Hepatocyte (in vitro differentiated cells): Measurements from ENCODE around the gene IRAG1.

Experiments
- EZH2 ChIP-seq: fragments of 200-600 bp; sonication (generic); IDR thresholded peaks from 2 replicates; pipeline ENCODE4 v1.6.1; 2016; ENCODE audit warnings: antibody characterized with exemption, mild to moderate bottlenecking, borderline replicate concordance
- EZH2phosphoT487 ChIP-seq: fragments of 200-600 bp; sonication (generic); IDR thresholded peaks from one replicate; pipeline ENCODE4 v1.6.1; 2018; ENCODE audit warnings: antibody characterized with exemption, mild to moderate bottlenecking, low read depth, moderate library complexity; ENCODE audit not compliant: unreplicated experiment, severe bottlenecking
- TF ChIP-seq, protein P1 (sequence below): fragments of 200-600 bp; sonication (generic); IDR thresholded peaks from 2 replicates; pipeline ENCODE4 v1.5.1; 2016; ENCODE audit warnings: antibody characterized with exemption, mild to moderate bottlenecking; ENCODE audit not compliant: poor library complexity

DNA sequence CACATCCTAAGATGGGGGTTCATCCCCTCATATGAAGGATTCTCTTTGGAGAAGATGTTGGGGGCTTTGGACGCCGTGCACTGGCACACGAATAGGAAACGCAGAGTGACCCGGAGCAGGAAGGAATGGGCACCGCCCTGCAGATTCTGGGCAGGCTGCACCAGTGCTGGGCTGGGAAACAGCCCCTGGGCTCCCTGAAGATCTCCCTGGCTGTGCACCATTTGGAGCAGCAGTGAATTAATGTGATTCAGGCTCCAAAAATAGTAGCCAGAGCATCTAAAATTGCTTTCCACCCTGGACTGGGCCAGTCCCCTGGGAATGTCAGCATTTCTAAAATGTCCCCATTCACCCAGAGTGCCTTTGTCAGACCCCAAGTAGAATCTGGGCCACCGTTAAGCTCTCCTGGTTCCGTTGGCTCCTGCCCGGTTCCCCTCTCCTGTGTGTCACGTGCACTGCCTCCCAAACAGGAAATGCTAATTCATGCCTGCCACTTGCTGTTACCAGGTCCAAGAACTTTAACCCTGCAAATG lies 18.6 kb downstream of the IRAG1 start:
- no peak for TF ChIP-seq EZH2
- TF ChIP-seq, protein P1, sequence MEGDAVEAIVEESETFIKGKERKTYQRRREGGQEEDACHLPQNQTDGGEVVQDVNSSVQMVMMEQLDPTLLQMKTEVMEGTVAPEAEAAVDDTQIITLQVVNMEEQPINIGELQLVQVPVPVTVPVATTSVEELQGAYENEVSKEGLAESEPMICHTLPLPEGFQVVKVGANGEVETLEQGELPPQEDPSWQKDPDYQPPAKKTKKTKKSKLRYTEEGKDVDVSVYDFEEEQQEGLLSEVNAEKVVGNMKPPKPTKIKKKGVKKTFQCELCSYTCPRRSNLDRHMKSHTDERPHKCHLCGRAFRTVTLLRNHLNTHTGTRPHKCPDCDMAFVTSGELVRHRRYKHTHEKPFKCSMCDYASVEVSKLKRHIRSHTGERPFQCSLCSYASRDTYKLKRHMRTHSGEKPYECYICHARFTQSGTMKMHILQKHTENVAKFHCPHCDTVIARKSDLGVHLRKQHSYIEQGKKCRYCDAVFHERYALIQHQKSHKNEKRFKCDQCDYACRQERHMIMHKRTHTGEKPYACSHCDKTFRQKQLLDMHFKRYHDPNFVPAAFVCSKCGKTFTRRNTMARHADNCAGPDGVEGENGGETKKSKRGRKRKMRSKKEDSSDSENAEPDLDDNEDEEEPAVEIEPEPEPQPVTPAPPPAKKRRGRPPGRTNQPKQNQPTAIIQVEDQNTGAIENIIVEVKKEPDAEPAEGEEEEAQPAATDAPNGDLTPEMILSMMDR, result no peak
- TF ChIP-seq EZH2phosphoT487, result no peak
